T47D (cell line): ENCODE measurements around the gene ZIK1.

Experiments
- DNase-seq, 2 experiments: peaks; one replicate each; pipeline versions ENCODE4 v3.0.0 to v3.0.0-alpha.2; 2011 to 2012; ENCODE audit warnings: low read depth in 1 of 2, low spot score in 1 of 2
- JUND ChIP-seq: IDR thresholded peaks from 2 replicates; pipeline ENCODE4 v1.6.1; 2012; ENCODE audit warnings: low read depth
- in situ Hi-C: cut with HindIII; loops from 2 replicates; pipeline ENCODE4 v1.10.0; 2016; ENCODE audit warnings: low sequenced_read_pairs, low pct_unique_long_range_greater_than_20kb

ZIK1 gene

DNA sequence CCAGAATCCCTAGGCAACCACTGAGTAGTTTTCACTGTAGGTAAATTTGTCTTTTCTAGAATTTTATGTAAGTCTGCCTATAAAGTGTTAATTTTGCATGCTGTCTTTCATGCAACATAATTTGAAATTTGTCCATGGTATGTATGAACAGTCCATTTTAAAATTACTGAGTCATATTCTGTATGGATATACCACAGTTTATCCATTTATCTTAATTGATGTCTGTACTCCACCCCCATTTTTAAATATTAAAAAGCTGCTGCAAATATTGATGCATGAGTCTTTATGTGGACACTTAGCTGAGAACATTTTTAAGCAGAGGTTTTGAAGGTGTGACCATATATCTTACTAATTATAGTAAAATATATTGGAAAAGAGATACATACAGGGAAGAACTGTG, 39.1 kb downstream of the ZIK1 start:
- TF ChIP-seq JUND: no peak
- no peak for DNase-seq
- in situ Hi-C loops: no loop called here

GRCh38 chr19:57632987-57633831, 49.3 kb downstream of the ZIK1 start, which contains the start of gene ZNF211:
Gene ZNF211 (plus strand): TSS chr19:57633168. CDS start chr19:57633347, 179 bp downstream.
- peak; percentile 72 to 94 for DNase-seq
- TF ChIP-seq JUND: no peak
- in situ Hi-C loops: no loop called here

GRCh38 chr19:57633832-57634131, 49.8 kb downstream of the ZIK1 start:
- in situ Hi-C loops: no loop called here
- TF ChIP-seq JUND: no peak
- no peak for DNase-seq

GRCh38 chr19:57637379-57637778, 53.4 kb downstream of the ZIK1 start:
- no peak for DNase-seq
- in situ Hi-C loops: no loop called here
- no peak for TF ChIP-seq JUND

DNA sequence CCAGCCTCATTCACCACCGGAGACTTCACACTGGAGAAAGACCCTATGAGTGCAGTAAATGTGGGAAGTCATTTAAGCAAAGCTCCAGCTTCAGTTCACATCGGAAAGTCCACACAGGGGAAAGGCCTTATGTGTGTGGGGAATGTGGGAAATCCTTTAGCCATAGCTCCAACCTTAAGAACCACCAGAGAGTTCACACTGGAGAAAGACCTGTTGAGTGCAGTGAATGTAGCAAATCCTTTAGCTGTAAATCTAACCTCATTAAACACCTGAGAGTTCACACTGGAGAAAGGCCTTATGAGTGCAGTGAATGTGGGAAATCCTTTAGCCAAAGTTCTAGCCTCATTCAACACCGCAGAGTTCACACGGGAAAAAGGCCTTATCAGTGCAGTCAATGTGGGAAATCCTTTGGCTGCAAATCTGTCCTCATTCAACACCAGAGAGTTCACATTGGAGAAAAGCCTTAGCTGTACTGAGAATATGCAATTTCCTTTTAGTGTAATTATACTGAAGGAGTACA, 57.8 kb downstream of the ZIK1 start:
- no peak for TF ChIP-seq JUND

DNA sequence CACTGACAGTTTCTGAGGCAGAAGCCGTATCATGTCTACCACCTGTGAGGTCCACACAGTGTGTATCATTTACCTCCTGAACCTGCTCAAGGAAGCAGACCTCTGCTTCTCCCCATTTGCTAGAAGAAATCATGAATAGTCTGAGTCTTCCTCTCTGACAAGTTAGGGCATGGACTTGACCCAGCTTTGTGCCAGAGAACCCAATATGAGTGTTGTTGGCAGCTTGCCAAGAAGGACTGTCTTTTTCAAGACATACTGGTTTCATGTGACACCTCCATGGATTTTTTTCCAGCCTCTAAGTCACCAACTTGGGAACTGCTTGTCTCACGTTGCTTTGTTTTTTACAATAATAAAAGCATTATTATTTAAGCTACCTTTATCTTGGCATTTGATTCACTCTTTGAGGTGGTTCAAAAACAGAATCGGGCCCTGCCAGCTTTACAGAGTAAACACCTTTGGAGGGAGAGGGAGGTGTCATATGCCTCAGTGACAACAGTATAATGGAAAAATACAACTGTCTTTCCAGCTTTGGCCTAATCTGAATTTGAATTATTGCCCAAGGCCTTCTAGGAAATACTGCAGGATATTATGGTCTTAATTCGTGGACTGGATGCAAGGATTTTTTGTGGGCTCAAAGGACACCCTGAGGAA, 58.6 kb downstream of the ZIK1 start:
- TF ChIP-seq JUND: no peak
- in situ Hi-C loops: no loop called here
- no peak for DNase-seq

More for the DNA sequence above, 57.8 kb downstream of the ZIK1 start:
- no peak for DNase-seq
- in situ Hi-C loops: no loop called here
